Left ventricle myocardium inferior (tissue), 1 donor: ENCODE data around the gene GPAT2. TPM values are rescaled to one million over a fixed set of nuclear protein-coding genes. Genes with fewer than 3 reads are reported as not detected.
"Not testable (repeated sequence)": the region's sequence is repeated elsewhere in the genome, so short reads cannot be mapped to it uniquely, and the experiment has no call there.

Experiments
- DNase-seq: peaks from one replicate; pipeline ENCODE4 v3.0.0-alpha.2; 2020
- H3K27ac ChIP-seq: fragments of 200-600 bp; replicated peaks from 2 replicates; pipeline ENCODE4 v1.8.0; 2021
- H3K27me3 ChIP-seq: fragments of 200-600 bp; 2 replicates; pipeline ENCODE4 v1.8.0; 2021; ENCODE audit warnings: low read depth
- H3K36me3 ChIP-seq: fragments of 200-600 bp; 2 replicates; pipeline ENCODE4 v1.8.0; 2021
- H3K4me1 ChIP-seq: fragments of 200-600 bp; 2 replicates; pipeline ENCODE4 v1.8.0; 2021
- H3K4me3 ChIP-seq: fragments of 200-600 bp; 2 replicates; pipeline ENCODE4 v1.8.0; 2021; ENCODE audit warnings: mild to moderate bottlenecking, moderate library complexity
- H3K9me3 ChIP-seq: fragments of 200-600 bp; replicated peaks from 2 replicates; pipeline ENCODE4 v1.8.0; 2021
- CTCF ChIP-seq: fragments of 200-600 bp; IDR thresholded peaks from 2 replicates; pipeline ENCODE4 v1.8.0; 2021; ENCODE audit warnings: antibody characterized with exemption, mild to moderate bottlenecking, borderline replicate concordance
- intact Hi-C: fragments of 100-400 bp; cut with micrococcal nuclease; formaldehyde crosslinking; loops from one replicate; pipeline ENCODE4 v1.11.0; 2022
- total RNA-seq: library from RNA; stranded (reverse); fragmentation: NEBNext Ultra II Directional; extraction: Animal tissue kit (Norgen Biotek cat#: 25700); gene quantifications from one replicate; pipeline ENCODE4 v1.2.1, GENCODE V29; 2021
- donor health status: DM: no; HTN: yes; CAD: no; lungs with severe emphysema.

GPAT2 gene
- total RNA-seq, 1 donor from 2014 or later, result 5.3 TPM

- H3K4me3 ChIP-seq, result peak overlapping the region; percentile 3
- H3K36me3 ChIP-seq, result no peaks in the 10 kb centered on the region
- peak; percentile 31 for DNase-seq
- intact Hi-C loops, result no loop called here
- H3K4me1 ChIP-seq, result no peaks in the 10 kb centered on the region
- H3K9me3 ChIP-seq, result no peaks in the 10 kb centered on the region
- TF ChIP-seq CTCF, result no peak
- H3K27ac ChIP-seq, result no peak overlapping the region
- H3K27me3 ChIP-seq, result no peaks in the 10 kb centered on the region
These were observed 9.6 kb downstream of the GPAT2 start for GRCh38 chr2:96025194-96025492.

GRCh38 chr2:96024336-96025193, 10.2 kb downstream of the GPAT2 start:
- no peak overlapping the region for H3K27ac ChIP-seq
- H3K27me3 ChIP-seq, result no peaks in the 10 kb centered on the region
- peak overlapping the region; percentile 3 for H3K4me3 ChIP-seq
- DNase-seq, result no peak
- intact Hi-C loops, result no loop called here
- H3K9me3 ChIP-seq, result no peaks in the 10 kb centered on the region
- H3K36me3 ChIP-seq, result no peaks in the 10 kb centered on the region
- no peak for TF ChIP-seq CTCF
- H3K4me1 ChIP-seq, result no peaks in the 10 kb centered on the region

GRCh38 chr2:96023701-96024100, 11.0 kb downstream of the GPAT2 start:
- intact Hi-C loops, result not testable (repeated sequence)

GRCh38 chr2:96022701-96023447, 11.8 kb downstream of the GPAT2 start:
- intact Hi-C loops, H3K27ac ChIP-seq: not testable (repeated sequence)
- TF ChIP-seq CTCF, result peak; percentile 84

More at GRCh38 chr2:96023701-96024100, 11.0 kb downstream of the GPAT2 start:
- not testable (repeated sequence) for H3K27me3 ChIP-seq, H3K27ac ChIP-seq, DNase-seq, H3K4me3 ChIP-seq, H3K4me1 ChIP-seq, H3K36me3 ChIP-seq, H3K9me3 ChIP-seq

GRCh38 chr2:96022126-96022525, 12.6 kb downstream of the GPAT2 start:
- H3K36me3 ChIP-seq, DNase-seq, H3K27me3 ChIP-seq, intact Hi-C loops, H3K4me3 ChIP-seq, H3K9me3 ChIP-seq, H3K27ac ChIP-seq, H3K4me1 ChIP-seq: not testable (repeated sequence)

More at GRCh38 chr2:96022701-96023447, 11.8 kb downstream of the GPAT2 start:
- DNase-seq, result peak; percentile 84
- not testable (repeated sequence) for H3K4me1 ChIP-seq, H3K36me3 ChIP-seq, H3K4me3 ChIP-seq, H3K27me3 ChIP-seq, H3K9me3 ChIP-seq

- DNase-seq, result not testable (repeated sequence)
These were observed 13.6 kb downstream of the GPAT2 start for GRCh38 chr2:96021142-96021541.

GRCh38 chr2:96019909-96020590, 14.7 kb downstream of the GPAT2 start:
- DNase-seq, H3K4me3 ChIP-seq, H3K36me3 ChIP-seq, H3K27me3 ChIP-seq, H3K27ac ChIP-seq, intact Hi-C loops, H3K4me1 ChIP-seq, H3K9me3 ChIP-seq: not testable (repeated sequence)

More at GRCh38 chr2:96021142-96021541, 13.6 kb downstream of the GPAT2 start:
- intact Hi-C loops, H3K27ac ChIP-seq, H3K4me1 ChIP-seq, H3K27me3 ChIP-seq, H3K4me3 ChIP-seq, H3K9me3 ChIP-seq, H3K36me3 ChIP-seq: not testable (repeated sequence)

GRCh38 chr2:96016321-96016720, 18.4 kb downstream of the GPAT2 start:
- DNase-seq, intact Hi-C loops, H3K36me3 ChIP-seq, H3K27me3 ChIP-seq, H3K9me3 ChIP-seq, H3K27ac ChIP-seq, H3K4me3 ChIP-seq: not testable (repeated sequence)
- H3K4me1 ChIP-seq, result peaks cover 16% of the 10 kb centered on the region

- Histone ChIP-seq H3K4me1 (peaks cover 29% of the 10 kb centered on the region), H3K27ac (peak overlapping the region; percentile 66)
- intact Hi-C loops, H3K4me3 ChIP-seq, H3K36me3 ChIP-seq, DNase-seq, H3K9me3 ChIP-seq, H3K27me3 ChIP-seq: not testable (repeated sequence)
These were observed 21.9 kb downstream of the GPAT2 start for GRCh38 chr2:96012792-96013264.
